Stimulated activated CD8-positive, alpha-beta memory T cell treated with anti-CD3 and anti-CD28 coated beads, Interleukin-15, amount 100 ng/mL, for 1 hour (primary cell): ENCODE results near the gene MYH7.
"Not testable (repeated sequence)": the region's sequence is repeated elsewhere in the genome, so short reads cannot be mapped to it uniquely, and the experiment has no call there.

Source experiments
- DNase-seq: peaks from one replicate; pipeline ENCODE4 v3.0.0-alpha.2; 2020; ENCODE audit warnings: low read depth

Gene MYH7

DNA sequence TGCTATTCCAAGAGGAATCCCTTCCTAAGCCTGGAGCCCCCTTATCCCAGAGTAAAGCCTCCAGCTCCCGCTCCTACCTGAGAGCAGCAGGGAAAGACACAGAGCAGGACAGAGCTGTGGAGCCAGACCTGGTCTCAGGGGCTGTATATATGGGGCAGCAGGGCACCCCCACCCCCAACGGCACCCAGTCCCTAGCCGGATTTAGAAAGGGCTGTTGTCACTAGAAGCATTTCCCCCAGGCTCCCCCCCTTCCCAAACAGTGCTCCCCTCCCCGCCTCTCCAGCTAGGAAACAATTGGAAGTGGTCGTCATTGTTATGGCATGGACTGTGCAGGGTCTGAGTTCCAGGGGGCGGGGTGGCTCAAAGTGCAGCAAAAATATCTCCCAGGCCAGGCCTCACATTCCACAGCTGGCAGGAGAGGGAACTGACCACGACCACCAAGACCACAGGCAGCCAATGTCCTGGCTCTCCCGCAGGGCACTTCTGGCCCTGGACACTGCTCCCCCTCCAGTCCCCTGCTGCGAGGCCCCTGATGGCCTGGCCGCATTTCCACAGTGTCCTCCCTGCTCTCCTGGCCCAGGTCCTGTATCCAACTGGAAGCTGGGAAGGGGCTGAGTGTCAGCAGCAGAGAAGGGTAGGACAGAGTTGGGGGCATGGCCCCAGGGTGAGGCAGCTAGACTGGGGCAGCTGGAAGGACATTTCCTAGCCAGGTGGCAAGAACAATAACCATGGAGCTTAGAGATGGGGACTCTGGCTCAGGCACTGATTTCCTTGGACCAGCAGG lies at the start of gene MYH7:
Gene MYH7 (minus strand): TSS at position 118 of the 784 bp plus-strand sequence. CDS start 1,928 bp downstream, outside the sequence.
- no peak for DNase-seq

DNA sequence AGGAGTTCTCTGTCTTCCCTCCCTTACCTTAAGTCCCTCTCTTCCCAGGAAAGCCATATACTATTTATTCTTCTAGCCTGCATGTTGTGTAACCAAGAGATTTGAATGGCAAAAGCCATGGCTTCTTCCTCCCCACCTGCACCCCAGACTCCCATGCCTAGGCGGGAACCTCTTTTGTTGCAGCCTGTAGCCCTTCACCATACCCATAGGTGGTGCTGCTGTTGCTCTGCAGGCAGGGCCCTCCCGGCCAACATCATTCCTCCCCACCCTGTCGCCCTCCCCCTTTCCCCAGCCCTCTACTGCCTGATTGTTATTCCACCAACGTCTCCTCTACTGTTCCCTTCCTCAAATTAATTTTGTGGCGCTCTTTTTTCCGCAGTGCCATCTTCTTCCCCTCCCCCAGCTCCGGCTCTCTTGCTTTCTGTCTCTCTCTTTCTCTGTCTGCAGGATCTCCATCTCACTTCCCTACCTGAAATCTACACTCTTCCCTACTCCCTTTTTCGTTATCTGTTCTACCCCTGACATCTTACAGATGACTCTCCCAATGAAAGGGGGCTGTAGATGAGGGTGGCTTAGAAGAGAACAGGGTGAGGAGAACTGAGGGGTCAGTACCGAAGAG lies 47.9 kb upstream of the MYH7 start:
- no peak for DNase-seq

DNA sequence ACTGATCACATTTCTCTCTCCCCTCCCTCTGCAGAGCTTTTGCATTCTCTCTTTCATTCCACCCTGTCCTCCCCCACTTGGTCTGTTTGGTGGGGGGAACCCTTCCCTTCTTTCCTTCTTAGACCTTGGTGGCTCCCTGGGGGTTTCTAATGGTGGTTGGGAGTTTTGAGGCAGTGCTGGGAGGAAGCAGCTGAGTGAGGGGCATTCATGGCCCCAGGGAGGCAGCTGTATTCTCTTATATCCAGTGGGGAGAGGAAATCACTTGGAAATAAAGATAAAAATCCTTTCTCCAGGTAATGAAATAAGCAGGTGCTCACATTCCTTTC lies 47.3 kb upstream of the MYH7 start:
- DNase-seq, result no peak

DNA sequence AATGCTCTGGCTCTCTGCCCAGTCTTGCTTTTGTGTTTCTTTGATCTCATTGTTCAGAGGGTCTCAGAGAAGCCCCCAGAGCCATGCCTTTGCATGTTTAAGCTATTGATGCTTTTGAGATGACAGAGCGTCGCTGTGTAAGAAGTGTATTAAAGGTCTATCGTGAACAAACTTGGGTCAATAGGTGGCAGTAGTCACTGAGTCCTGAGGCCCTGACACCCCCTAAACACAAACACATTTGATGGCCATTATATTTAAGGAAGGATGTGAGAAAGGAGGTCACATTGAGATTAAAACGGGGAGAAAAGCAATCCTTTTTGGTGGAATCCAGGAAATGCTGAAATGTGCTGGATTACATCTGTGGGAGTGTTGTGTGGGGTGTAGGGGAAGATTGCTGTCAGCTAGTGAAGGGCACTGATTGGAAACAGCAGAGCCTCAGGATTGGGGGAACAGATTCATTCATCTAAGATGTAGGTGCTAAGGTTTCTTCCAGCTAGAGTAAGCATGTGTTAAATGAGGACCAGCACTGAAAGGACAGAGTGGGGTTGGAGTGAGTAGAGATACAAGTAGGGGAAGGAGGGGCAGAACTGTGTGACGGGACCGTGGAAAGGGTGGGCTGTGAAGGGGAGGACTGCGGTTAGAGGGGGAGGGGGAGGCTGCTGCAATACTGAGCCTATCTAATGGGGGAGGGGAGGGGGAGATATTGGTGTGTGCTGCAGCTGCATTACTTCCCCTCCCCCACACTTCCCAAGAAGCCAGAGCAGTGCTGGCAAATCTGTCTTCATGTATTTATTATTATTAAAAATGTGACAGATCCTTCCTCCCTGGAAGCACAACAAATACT lies 46.7 kb upstream of the MYH7 start:
- no peak for DNase-seq

DNA sequence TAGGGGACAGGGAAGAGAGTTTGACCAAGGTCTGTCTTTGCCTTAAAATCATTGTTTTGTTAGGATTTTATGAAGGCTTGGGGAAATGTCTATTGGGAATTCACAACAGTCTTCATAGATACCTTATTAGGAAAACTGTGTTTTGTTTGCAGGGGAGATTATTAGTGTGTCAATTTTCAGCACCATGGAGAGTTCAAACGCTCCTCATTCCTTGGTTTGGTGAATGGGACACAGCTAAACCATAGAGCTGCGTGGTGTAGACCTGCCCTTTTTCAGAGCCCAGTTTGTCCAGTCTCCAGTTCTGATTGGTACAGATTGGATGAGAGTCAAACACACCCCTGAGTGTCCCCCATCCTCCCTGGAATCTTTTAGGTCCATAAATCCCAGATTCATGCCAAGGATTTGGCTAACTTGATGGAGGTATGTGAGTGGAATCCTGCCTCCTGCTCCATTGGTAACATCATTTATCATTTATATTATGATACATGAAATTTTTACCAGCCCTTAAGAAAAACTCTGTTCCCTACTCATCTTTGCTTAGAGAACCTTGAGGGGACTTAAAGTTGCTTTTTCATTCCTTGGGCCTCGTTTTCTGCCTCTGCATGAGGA lies 46.0 kb upstream of the MYH7 start:
- DNase-seq, result no peak

DNA sequence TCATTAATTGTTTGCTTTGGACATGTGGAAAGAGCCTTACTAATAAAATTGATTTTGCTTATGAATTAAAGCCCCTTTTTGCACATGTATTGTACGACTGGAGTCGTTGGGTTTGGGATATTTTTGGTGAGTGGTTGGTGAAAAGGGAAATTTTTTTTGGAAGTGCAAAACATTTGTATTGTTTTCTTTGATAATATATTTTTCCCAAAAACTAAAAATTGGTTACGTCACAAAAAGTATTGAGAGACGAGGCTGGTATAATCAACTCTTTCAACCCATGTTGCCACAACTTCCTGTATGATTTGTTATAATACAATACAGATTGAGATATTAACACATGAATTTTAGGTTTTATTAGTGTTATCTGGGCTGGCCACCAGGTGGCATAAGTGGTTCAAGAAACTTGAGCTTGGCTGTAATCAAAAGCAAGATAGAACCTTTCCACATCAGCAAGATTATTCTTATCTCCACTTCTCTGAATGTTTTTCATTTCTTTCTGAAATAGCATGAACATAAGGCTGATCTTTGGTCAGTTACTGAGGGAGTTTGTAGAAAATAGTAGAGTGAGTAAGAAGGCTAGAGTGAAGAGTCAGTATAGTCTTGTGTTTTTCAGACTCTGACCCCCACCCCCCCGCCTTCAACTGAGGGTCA lies 42.8 kb upstream of the MYH7 start:
- peak; percentile 50 for DNase-seq

DNA sequence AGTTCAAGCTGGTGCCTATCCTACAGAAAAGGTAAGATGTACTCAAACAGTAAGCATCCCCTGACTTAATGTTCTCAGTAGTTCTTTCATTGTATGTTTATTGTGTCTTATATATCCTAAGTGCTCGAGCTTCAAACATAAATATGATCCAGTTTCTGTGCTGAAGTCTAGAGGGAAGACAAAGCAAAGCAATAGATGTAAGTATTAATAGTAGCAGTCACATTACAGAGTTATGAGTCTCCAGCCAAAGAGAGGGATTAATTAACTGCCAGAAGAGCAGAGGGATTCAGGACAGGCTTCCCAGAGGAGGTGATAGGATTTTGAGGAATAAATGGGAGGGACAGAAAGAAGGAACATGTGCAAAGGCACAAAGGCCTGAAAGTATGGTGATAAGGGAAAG lies 35.5 kb upstream of the MYH7 start:
- DNase-seq, result no peak

DNA sequence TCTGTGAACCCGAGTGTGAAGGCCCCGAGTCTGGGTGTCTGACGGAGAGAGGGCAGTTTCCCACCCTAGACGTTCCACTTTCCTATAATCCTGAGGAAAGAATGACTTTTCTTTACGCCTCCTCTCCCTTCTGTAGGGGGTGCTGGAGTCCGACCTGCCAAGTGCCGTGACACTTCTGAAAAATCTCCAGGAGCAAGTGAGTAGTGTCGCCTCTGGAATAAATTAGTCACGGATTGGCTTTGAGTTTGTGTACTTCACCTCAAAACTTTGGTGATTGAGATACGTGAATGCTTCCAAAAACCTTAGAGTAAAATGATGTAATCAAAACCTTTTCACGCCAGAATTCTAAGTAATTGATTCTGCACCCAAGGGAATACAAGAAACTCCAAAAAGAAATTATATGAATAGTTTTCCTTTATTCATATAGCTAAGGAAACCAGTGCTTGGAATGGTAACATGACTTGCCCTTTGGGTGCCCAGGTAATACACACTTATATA lies 34.5 kb upstream of the MYH7 start:
- DNase-seq, result no peak

DNA sequence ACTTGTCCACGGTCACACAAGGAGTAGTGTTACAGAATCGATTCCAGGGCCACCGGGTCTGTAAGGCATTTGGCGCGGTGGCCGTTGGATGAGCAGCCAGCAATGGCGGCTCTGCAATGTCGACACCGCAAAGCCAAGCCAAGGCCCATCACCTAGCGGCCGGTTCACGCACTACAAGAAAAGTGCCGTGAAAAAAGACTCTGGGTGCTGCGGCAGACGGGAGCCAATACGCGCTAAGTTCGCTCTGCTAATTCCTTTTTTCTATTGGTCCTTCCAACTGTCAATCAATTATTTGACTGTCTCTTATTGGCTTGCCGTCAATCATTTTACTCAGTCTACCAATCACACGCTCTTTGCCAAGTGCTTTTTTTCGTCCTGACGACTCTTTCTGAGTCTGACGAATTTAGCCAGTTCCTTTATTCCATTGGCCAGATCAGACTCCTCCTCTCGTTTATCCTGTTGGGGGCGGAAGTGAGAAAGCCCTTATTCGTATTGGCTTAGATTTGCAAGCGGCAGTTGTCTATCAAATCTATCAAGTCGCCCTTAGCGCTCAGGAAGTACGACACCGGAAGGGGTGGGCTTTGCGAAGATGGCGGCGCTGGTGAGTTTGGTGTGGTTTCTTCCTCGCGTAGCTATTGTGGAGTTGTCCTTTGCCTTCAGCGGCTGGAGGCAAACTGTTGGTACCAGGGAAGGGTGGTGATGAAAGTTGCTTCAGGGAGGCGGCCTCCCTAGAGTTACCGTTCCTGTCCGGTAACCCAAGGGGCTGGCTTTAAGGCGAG lies 33.9 kb upstream of the MYH7 start, which contains the start of gene NGDN:
Gene NGDN (plus strand): TSS at position 577 of the 779 bp plus-strand sequence. CDS start 13 bp downstream, at position 590.
- DNase-seq, result peak; percentile 88

DNA sequence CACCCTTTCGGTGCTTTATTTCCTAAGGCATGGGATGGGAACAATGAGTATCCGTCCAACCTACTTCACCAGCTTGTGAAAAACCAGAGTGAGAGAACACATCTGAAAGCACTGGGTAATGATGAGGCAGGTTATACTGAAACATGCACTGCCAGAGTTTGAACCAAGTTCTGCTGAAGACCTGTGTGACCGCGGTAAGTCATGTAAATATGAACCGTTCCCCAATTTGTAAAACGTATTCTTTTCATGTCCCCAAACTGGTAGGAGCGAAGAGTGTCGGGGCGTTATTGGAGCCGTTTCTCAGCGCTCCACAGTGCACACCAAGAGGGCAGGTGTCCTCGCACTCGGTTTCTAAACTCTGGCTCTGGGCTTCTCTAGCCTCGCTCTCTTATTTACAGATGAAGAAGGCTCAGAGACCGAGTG lies 33.3 kb upstream of the MYH7 start:
- DNase-seq, result no peak

DNA sequence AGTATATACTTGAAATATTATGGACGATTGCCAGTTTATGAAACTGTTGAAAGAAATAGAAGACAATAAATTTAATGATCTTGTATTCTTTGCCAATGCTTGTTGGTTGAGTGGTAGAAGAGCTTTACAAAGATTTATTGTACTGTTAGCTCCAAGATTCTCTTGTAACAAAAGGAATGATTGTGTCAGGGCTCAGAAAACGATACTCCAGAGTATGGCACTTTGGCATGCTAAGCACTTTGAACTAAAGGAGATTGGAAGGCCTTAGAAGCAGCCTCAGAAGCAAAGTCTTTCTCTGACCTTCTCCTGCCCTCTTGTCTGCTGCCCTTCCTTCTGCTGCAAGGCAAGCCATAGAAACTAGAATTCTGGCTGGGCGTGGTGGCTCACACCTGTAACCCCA lies 29.8 kb upstream of the MYH7 start:
- no peak for DNase-seq

DNA sequence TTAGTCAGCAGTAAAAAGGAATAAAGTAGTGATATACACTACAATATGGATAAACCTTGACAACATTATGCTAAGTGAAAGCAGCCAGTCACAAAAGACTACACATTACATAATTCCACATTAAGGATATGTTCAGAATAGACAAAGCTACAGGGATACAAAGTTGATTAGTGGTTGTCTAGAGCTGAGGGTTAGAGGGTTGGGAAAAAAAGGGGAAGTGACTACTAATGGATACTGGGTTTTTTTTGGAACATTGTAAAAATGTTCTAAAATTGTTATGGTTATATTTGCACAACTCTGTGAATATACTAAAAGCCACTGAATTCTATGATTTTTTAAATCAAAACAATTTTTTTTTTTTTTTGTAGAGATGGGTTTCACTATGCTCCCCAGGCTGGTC lies 29.2 kb upstream of the MYH7 start:
- no peak for DNase-seq

DNA sequence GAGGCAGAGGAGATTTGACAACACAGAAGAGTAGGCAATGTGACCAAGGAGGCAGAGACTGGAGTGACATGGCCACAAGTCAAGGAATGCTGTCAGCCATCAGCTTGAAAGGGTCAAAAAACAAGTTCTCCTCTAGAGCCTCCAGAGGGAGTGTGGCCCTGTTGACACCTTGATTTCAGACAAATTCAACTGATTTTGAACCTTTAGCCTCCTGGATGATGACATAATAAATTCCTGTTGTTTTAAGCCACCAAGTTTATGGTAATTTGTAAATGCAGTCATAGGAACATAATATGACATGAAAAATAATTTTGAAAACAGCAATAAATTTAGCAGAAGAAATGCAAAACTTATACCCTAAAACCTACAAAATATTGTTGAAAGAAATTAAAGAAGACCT lies 25.5 kb upstream of the MYH7 start:
- DNase-seq, result no peak

DNA sequence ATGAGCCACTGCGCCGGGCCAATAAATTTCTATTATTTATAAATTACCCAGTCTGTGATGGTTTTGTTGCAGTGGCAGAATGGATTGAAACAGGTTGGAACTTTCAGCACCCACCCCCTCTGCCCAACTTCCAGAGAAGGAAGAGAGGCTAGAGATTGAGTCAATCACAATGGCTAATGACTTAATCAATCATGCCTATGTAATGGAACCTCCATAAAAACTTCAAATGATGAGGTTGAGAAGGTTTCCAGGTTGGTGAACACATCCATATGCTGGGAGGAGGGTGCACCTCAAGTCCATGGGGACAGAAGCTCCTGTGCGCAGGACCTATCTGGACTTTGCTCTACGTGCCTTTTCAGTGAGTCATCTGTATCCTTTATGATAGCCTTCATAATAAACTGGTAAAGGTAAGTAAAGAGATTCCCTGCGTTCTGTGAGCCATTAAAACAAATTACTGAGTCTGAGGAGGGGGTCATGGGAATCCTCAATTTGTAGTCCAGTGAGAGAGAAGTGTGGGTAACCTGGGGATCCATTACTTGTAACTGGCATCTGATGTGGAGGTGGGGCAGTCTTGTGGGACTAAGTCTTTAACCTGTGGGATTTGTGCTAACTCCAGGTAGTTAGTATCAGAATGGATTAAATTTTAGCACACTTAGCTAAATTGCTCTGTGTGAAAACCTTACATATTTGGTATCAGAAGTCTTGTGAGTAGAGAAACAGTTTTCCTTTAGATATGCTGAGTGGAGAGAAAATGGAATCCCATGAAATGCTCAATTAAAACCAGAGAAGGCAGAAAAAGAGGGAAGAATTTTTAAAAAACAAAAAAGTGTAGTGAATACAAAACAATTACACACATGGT lies 22.4 kb upstream of the MYH7 start:
- DNase-seq, result no peak

DNA sequence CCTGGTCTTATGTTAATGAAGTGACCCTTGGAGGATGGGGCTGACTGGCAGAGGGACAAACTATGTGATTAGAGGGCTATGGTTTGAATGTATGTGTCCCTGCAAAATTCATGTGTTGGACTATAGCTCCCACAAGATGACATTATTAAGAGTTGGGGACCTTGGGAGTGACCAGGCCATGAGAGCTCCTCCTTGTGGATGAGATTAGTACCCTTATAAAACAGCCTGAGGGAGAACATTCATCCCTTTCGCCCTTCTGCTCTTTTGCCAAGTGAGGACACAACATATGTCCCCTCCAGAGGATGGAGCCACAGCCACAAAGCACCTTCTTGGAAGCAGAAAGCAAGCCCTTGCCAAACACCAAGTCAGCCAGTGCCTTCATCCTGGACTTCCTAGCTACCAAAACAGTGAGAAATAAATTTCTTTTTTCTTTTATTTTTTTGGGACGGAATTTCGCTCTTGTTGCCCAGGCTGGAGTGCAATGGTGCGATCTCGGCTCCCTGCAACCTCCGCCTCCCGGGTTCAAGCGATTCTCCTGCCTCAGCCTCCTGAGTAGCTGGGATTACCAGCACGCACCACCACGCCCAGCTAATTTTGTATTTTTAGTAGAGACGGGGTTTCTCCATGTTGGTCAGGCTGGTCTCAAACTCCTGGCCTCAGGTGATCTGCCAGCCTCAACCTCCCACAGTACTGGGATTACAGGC lies 21.6 kb upstream of the MYH7 start:
- not testable (repeated sequence) for DNase-seq

DNA sequence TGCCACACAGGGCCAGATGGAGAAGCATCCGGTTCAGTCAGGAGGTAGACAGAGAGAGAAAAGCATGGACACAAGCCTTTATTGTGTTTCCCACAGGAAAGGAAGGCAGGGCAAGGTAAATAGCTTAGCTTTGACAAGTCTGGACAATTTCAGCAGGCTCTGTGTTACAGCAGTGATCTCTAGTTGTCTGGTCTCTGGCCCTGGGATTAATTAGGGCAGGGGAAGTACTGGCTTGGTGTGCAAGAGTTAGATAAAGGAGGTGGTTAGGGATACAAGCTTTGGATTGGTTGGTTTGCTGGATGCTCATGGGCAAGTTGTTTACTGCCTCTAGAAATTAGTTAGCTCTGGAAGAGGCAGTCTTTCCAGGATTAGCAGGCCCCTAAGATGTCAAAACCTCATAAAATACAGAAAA lies 19.0 kb upstream of the MYH7 start:
- DNase-seq, result no peak

DNA sequence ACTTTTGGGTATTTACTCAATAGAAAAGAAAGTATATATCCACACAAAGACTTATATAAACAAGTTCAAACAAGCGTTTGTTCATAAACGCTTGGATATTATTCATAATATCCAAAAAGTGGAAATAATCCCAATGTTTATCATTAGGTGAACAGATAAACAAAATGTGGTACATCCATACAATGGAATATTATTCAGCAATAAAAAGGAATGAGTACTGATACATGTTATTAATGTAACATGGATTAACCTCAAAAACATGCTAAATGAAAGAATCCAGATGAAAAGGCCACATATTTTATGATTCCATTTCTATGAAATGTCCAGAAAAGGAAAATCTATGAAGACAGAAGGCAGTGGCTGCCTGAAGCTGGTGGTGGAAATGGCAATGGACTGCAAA lies 16.8 kb upstream of the MYH7 start:
- DNase-seq, result no peak

DNA sequence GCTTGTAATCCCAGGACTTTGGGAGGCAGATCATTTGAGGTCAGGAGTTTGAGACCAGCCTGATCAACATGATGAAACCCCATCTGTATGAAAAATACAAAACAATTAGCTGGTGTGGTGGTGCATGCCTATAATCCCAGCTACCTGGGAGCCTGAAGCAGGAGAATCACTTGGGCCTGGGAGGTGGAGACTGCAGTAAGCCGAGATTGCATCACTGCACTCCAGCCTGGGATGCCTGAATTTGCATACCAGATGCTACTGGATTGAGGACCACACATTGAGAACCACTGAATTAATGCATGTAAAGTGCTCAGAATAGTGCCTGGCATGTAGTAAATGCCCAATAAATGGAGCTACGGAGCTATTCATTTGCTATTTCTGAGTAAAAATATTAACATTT lies 14.9 kb upstream of the MYH7 start:
- DNase-seq, result no peak

DNA sequence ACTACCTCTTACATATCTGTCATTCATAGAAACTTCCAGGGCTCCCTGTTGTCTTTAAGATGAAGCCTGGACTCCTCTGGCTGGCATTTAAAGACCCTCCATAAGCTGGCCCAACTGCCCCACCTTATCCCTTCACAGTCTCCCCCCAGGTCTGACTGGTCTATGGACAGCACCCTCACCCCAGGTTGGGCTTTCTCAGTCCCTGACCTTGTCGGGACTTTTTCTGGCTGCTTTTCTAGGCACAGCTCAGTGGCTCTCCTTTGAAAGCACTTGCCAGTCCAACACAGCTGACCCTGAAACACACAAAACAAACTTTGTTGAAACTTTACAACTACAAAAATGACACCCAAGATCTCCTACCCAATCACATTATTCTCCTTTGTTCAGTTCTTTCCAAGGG lies 13.9 kb upstream of the MYH7 start:
- no peak for DNase-seq
